Jurkat, Clone E6-1 (cell line): ENCODE data around the gene CLDN1.
"Not testable (repeated sequence)": the region's sequence is repeated elsewhere in the genome, so short reads cannot be mapped to it uniquely, and the experiment has no call there.

ENCODE experiments used
- DNase-seq: peaks from one replicate; pipeline ENCODE4 v3.0.0-alpha.2; 2011; ENCODE audit warnings: low read depth, low spot score
- H3K4me3 ChIP-seq: 2 replicates; pipeline ENCODE4 v1.5.1; 2011; ENCODE audit warnings: mild to moderate bottlenecking, low read length, control low read depth, moderate library complexity

CLDN1 gene

GRCh38 chr3:190303884-190304283 lies 18.4 kb downstream of the CLDN1 start:
- no peak for DNase-seq
- no peak overlapping the region for H3K4me3 ChIP-seq

GRCh38 chr3:190302212-190302867 lies 19.9 kb downstream of the CLDN1 start:
- DNase-seq = no peak
- no peak overlapping the region for H3K4me3 ChIP-seq

- no peak overlapping the region for H3K4me3 ChIP-seq
- DNase-seq = peak; percentile 35
Measured at GRCh38 chr3:190301591-190301990, 20.7 kb downstream of the CLDN1 start.

- DNase-seq = no peak
- no peak overlapping the region for H3K4me3 ChIP-seq
Measured at GRCh38 chr3:190299969-190300368, 22.3 kb downstream of the CLDN1 start.

- no peak overlapping the region for H3K4me3 ChIP-seq
- DNase-seq = no peak
Measured at GRCh38 chr3:190294030-190294429, 28.2 kb downstream of the CLDN1 start.

GRCh38 chr3:190293621-190294020 lies 28.6 kb downstream of the CLDN1 start:
- DNase-seq = no peak
- no peak overlapping the region for H3K4me3 ChIP-seq

GRCh38 chr3:190291994-190292584 lies 30.2 kb downstream of the CLDN1 start:
- DNase-seq = no peak
- no peak overlapping the region for H3K4me3 ChIP-seq

GRCh38 chr3:190289989-190290388 lies 32.3 kb downstream of the CLDN1 start:
- no peak overlapping the region for H3K4me3 ChIP-seq
- DNase-seq = no peak

GRCh38 chr3:190288836-190289235 lies 33.4 kb downstream of the CLDN1 start:
- no peak overlapping the region for H3K4me3 ChIP-seq
- DNase-seq = no peak

GRCh38 chr3:190286014-190286413 lies 36.2 kb downstream of the CLDN1 start:
- DNase-seq = no peak
- H3K4me3 ChIP-seq = no peak overlapping the region

- no peak overlapping the region for H3K4me3 ChIP-seq
- DNase-seq = no peak
Measured at GRCh38 chr3:190281308-190282051, 40.8 kb downstream of the CLDN1 start.

- DNase-seq = no peak
- no peak overlapping the region for H3K4me3 ChIP-seq
Measured at GRCh38 chr3:190279690-190280089, 42.6 kb downstream of the CLDN1 start.

- DNase-seq = no peak
- H3K4me3 ChIP-seq = no peak overlapping the region
Measured at GRCh38 chr3:190272747-190273146, 49.5 kb downstream of the CLDN1 start.

GRCh38 chr3:190269101-190269500 lies 53.1 kb downstream of the CLDN1 start:
- no peak for DNase-seq
- no peak overlapping the region for H3K4me3 ChIP-seq

- not testable (repeated sequence) for DNase-seq, H3K4me3 ChIP-seq
Measured at GRCh38 chr3:190267464-190267863, 54.8 kb downstream of the CLDN1 start.

GRCh38 chr3:190266913-190267290 lies 55.3 kb downstream of the CLDN1 start:
- H3K4me3 ChIP-seq = no peak overlapping the region
- DNase-seq = no peak

- no peak for DNase-seq
- H3K4me3 ChIP-seq = no peak overlapping the region
Measured at GRCh38 chr3:190266265-190266912, 55.9 kb downstream of the CLDN1 start.

GRCh38 chr3:190265796-190266195 lies 56.5 kb downstream of the CLDN1 start:
- H3K4me3 ChIP-seq = no peak overlapping the region
- DNase-seq = no peak

GRCh38 chr3:190265126-190265525 lies 57.1 kb downstream of the CLDN1 start:
- H3K4me3 ChIP-seq = no peak overlapping the region
- DNase-seq = no peak

GRCh38 chr3:190261740-190262139 lies 60.5 kb downstream of the CLDN1 start:
- no peak overlapping the region for H3K4me3 ChIP-seq
- DNase-seq = no peak
